ENCODE data around the gene C1QTNF3.

DNA sequence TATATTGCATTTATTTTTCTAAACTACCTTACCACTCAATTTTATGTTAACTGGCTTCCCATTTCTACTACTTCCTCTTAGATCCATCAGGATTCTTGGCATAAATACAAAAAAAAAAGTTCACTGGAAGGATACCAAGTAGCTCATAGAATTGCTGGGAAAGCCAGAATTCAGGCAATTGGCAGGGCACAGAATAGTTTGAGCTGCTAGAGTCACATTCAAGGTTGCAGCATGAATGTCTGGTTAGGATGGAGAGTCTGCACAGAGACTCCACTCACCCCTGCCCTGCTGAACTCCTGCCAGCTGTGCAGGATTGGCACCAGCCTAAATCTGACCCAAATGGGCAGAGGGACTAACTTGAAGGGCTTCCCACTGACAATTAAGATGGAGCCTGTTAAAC, 30.2 kb downstream of the C1QTNF3 start:
- TF ChIP-seq CTCF (IDR thresholded peaks at IDR 0.05; ENCODE audit: control extremely low read depth in 1 of 3, insufficient read depth in 1 of 3, low read depth in 1 of 3, low read length in 3 of 3) = no peak
- no peak for TF ChIP-seq RAD21 (IDR thresholded peaks at IDR 0.05 in 1 of 2, conservative IDR thresholded peaks at IDR 0.05 in 1 of 2; ENCODE audit: low read depth in 2 of 2, low read length in 2 of 2)
